ENCODE results near the gene CALN1.

Gene CALN1

GRCh38 chr7:72140566-72140965 is 271.6 kb downstream of the CALN1 start:
- Histone ChIP-seq H3K4me3 (replicated peaks; ENCODE audit: low read depth, low read length) (no peak overlapping the region), H3K36me3 (ENCODE audit: control insufficient read depth, insufficient read depth, low read length) (no peaks in the 10 kb centered on the region), H3K27me3 (replicated peaks; ENCODE audit: control insufficient read depth, insufficient read depth, low read length) (no peaks in the 10 kb centered on the region)
- no peak for DNase-seq (ENCODE audit: extremely low read depth, insufficient read length)
- TF ChIP-seq CTCF (IDR thresholded peaks at IDR 0.05; ENCODE audit: insufficient read depth, low read length, poor library complexity, severe bottlenecking) = no peak

GRCh38 chr7:72127136-72127535 is 285.0 kb downstream of the CALN1 start:
- Histone ChIP-seq H3K4me3 (replicated peaks; ENCODE audit: low read depth, low read length) (no peak overlapping the region), H3K27me3 (replicated peaks; ENCODE audit: control insufficient read depth, insufficient read depth, low read length) (no peaks in the 10 kb centered on the region), H3K36me3 (ENCODE audit: control insufficient read depth, insufficient read depth, low read length) (no peaks in the 10 kb centered on the region)
- no peak for DNase-seq (ENCODE audit: extremely low read depth, insufficient read length)
- TF ChIP-seq CTCF (IDR thresholded peaks at IDR 0.05; ENCODE audit: insufficient read depth, low read length, poor library complexity, severe bottlenecking) = no peak

- no peak for DNase-seq (ENCODE audit: extremely low read depth, insufficient read length)
- no peak for TF ChIP-seq CTCF (IDR thresholded peaks at IDR 0.05; ENCODE audit: insufficient read depth, low read length, poor library complexity, severe bottlenecking)
- Histone ChIP-seq H3K36me3 (ENCODE audit: control insufficient read depth, insufficient read depth, low read length) (no peaks in the 10 kb centered on the region), H3K4me3 (replicated peaks; ENCODE audit: low read depth, low read length) (no peak overlapping the region), H3K27me3 (replicated peaks; ENCODE audit: control insufficient read depth, insufficient read depth, low read length) (no peaks in the 10 kb centered on the region)
Measured at GRCh38 chr7:72123913-72124312, 288.2 kb downstream of the CALN1 start.

GRCh38 chr7:72118366-72118765 is 293.8 kb downstream of the CALN1 start:
- Histone ChIP-seq H3K27me3 (replicated peaks; ENCODE audit: control insufficient read depth, insufficient read depth, low read length) (no peaks in the 10 kb centered on the region), H3K36me3 (ENCODE audit: control insufficient read depth, insufficient read depth, low read length) (no peaks in the 10 kb centered on the region), H3K4me3 (replicated peaks; ENCODE audit: low read depth, low read length) (no peak overlapping the region)
- TF ChIP-seq CTCF (IDR thresholded peaks at IDR 0.05; ENCODE audit: insufficient read depth, low read length, poor library complexity, severe bottlenecking) = no peak
- DNase-seq (ENCODE audit: extremely low read depth, insufficient read length) = no peak

DNA sequence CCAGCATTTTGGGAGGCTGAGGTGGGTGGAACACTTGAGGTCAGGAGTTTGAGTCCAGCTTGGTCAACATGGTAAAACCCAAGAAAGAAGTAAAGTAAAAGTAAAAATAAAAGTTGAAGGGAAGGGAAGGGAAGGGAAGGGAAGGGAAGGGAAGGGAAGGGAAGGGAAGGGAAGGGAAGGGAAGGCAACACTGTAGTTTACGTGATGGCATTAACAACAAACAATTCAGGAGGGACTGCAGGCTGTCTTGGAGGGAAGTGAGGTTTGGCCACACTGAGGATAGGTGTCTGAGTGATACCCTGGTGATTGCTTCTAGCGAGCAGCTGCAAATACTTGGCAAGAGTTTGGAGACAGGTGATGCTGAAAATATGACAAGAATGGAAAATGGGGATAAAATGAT is 298.0 kb downstream of the CALN1 start:
- no peak for TF ChIP-seq CTCF (IDR thresholded peaks at IDR 0.05; ENCODE audit: insufficient read depth, low read length, poor library complexity, severe bottlenecking)
- DNase-seq (ENCODE audit: extremely low read depth, insufficient read length) = no peak
- Histone ChIP-seq H3K27me3 (replicated peaks; ENCODE audit: control insufficient read depth, insufficient read depth, low read length) (no peaks in the 10 kb centered on the region), H3K4me3 (replicated peaks; ENCODE audit: low read depth, low read length) (no peak overlapping the region), H3K36me3 (ENCODE audit: control insufficient read depth, insufficient read depth, low read length) (no peaks in the 10 kb centered on the region)

DNA sequence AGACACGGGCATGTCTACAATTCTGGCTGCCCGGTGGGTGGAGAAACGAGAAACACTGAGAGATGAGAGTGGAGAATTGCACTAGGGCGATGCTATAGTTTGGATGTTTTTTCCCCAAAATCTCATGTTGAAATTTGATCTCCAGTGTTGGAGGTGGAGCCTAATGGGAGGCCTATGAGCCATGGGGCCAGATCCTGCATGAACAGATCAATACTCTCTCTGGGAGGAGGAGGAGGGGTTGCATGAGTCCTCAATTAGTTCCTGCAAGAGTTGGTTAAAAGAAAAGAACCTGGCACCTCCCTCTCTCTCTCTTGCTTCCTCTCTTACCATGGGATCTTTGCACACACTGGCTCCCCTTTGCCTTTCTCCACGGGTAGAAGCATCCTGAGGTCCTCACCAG is 299.1 kb downstream of the CALN1 start:
- Histone ChIP-seq H3K27me3 (replicated peaks; ENCODE audit: control insufficient read depth, insufficient read depth, low read length) (no peaks in the 10 kb centered on the region), H3K4me3 (replicated peaks; ENCODE audit: low read depth, low read length) (no peak overlapping the region), H3K36me3 (ENCODE audit: control insufficient read depth, insufficient read depth, low read length) (no peaks in the 10 kb centered on the region)
- DNase-seq (ENCODE audit: extremely low read depth, insufficient read length) = no peak
- TF ChIP-seq CTCF (IDR thresholded peaks at IDR 0.05; ENCODE audit: insufficient read depth, low read length, poor library complexity, severe bottlenecking) = no peak

Measured in GM06990 (cell line).